Measurements from ENCODE around the gene MAP3K14.
A peak's percentile ranks its signal among the peaks of the same experiment; 100 is the strongest.

The MAP3K14 gene

DNA sequence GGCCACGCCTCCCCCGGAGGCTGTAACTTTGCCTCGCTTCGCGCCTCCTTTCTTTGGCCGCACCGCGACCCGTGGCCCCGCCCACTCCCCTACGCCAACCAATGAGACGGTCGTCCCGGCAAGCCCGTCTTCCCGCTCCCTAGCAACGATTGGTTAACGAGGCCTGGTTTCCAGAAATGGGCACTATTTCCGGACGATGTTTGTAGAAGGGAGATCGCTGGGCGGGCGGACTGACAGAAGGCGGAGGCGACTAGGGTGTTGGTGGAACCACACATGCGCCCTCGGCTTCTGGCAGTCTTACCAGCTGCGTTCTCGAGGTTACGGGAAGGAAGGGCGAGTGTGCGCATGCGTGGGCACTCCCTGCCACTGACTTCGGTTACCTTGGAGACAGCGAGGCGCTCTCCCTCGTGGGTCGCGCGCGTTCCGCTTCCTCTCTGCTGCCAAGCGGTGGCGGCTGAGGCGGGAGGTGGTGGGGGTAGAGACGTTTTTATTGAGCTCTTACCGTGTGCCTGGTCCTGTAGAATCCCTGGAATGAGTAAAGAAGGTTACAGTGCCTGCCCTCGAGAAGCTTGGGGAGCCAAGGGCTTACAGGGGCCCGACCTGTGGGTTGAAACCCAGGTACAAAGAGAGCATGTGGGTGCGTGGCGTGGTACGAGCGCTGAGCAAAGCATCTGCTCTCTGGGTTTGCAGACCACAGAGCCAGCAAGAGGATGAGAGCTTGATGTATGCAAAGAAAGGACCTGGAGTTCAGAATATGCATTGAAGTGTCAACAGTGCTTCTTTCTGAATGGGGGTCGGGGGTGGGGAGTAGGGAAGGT, 500 bp upstream of the MAP3K14 start:
- peak; percentile 99 to 100 for DNase-seq (ENCODE audit: extremely low read depth in 1 of 2, low read depth in 1 of 2)

GRCh38 chr17:45315648-45316433, 979 bp downstream of the MAP3K14 start:
- no peak for DNase-seq (ENCODE audit: extremely low read depth in 1 of 2, low read depth in 1 of 2)

DNA sequence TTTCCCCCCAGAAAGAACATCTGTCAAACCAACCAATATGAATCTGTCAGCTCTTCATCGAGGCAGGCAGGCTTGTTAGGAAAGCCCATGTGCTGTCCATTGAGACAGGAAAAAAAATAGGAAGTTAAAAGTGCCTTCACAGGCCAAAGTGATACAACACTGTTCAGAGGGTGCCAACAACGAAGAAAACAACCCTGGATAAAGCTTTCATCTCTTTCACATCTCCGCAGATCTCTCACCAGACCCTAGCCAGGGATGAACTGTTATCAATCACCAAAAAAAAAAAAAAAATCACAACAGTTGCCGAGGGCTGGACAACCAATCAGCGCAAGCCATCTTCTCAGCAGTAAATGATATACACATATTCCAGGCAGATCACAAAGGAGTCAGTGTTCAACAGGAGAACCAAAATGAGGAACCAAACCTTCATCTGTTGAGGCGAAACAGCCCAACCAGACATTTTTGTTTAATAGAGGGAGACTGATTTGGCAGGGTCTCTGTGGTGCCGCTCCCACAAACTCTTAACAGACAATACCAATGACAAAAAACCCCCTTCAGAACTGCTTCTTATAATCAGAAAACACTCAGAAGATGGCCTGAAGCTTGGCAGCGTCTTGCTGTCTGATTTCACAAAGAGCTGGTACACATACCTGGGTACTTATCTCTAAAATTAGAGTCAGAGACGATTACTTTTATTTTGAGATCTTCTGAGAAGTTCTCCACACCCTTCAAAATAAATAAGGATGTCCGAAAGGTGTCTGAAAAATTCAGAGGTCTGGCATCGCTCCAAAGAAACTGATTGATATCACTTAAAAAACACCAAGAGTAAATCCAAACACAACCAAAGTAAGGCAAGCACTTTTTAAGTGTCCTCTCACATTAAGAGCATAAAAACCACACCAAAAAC, 1.8 kb downstream of the MAP3K14 start:
- no peak for DNase-seq (ENCODE audit: extremely low read depth in 1 of 2, low read depth in 1 of 2)

DNA sequence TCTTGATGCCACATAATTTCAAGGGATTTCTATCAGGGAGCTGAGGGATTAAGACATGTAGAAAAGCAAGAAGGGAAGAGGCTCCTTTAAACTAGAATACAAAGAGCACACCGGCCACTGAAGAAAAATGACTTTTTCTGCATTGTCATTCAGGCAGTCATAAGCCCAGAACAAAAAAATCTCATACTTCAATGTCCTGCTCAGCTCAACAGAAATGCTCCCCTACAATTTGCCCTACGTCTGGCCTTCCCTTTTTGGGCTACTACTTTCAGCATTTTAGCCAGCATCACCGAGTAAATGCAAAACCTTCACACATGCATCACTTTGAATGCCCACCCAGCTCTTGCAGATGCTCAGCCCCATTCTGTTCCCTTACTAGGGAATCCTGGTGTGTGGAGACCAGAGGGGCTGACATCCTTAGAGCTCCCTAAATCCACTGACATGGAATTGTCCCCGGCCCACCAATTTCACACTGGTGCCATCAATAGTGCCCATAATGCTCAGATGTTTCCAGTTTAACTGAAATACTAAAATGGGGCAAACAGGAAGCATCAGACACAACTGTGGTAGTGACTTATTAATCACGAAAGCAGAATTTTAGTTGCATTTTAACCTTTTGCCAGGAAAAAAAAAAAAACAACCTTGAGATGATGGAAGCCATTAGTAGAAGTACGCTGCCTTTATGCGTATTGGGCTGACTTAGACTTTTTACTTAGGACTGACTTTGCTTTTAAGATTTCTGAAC, 2.7 kb downstream of the MAP3K14 start:
- DNase-seq (ENCODE audit: extremely low read depth in 1 of 2, low read depth in 1 of 2): no peak

GRCh38 chr17:45313421-45313771, 3.4 kb downstream of the MAP3K14 start:
- DNase-seq (ENCODE audit: extremely low read depth in 1 of 2, low read depth in 1 of 2): no peak

GRCh38 chr17:45312477-45313420, 4.1 kb downstream of the MAP3K14 start:
- no peak for DNase-seq (ENCODE audit: extremely low read depth in 1 of 2, low read depth in 1 of 2)

DNA sequence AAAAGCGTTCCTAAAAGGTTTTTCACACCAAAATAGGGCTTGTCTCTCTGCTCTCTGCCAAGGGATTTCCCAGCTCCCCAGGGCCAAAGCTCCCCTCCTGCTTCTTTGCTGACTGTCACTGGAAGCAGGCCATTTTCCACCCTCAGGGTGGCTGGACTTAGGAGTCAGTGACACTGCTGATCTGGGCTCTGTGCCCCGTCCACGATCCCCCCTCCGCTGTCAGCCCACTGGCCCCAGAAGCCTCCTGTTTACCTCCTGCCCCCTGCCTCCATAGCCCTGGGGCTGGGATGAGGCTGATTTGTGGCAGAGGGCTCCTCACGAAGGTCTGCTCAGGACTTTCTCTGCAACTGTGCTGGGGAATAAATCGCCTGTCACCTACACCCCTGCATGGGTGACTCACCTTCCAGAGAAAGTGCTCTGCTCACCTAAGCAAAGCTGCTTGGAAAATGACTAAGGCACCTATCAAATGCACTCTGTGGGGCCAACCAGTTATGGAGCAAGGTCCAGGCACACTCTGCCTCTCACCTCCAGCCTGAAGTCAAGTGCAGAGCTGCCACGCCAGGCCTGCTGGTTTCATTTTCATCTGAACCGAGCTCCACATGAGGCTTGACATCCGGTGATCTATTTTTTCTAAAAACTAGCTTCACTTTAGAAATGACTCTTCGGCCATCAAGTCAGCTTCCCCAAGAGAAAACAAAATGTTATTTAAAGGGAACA, 4.9 kb downstream of the MAP3K14 start:
- DNase-seq (ENCODE audit: extremely low read depth in 1 of 2, low read depth in 1 of 2): peak; percentile 33 to 39

- DNase-seq (ENCODE audit: extremely low read depth in 1 of 2, low read depth in 1 of 2): no peak
Measured at GRCh38 chr17:45311401-45311759, 5.4 kb downstream of the MAP3K14 start.

- no peak for DNase-seq (ENCODE audit: extremely low read depth in 1 of 2, low read depth in 1 of 2)
Measured at GRCh38 chr17:45310380-45311324, 6.2 kb downstream of the MAP3K14 start.

DNA sequence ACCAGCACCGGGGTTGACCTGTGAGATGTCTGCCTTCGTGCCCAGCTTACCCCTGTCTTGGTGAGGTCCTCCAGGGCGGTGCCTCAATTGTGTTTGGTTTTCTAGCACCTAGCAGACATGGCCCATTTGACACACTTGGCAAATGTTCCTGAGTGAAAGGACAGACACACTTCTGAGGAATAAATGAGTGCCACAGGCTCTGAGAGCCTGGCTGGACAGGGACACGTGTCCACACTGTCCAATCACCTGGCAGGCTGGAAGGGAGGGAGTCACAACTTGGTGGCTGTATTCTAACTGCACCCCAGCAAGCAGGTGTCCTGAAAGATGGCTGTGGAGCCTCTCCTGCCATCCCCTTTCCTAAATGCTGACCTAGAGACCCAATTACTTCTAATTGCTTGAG, 7.4 kb downstream of the MAP3K14 start:
- DNase-seq (ENCODE audit: extremely low read depth in 1 of 2, low read depth in 1 of 2): no peak

DNA sequence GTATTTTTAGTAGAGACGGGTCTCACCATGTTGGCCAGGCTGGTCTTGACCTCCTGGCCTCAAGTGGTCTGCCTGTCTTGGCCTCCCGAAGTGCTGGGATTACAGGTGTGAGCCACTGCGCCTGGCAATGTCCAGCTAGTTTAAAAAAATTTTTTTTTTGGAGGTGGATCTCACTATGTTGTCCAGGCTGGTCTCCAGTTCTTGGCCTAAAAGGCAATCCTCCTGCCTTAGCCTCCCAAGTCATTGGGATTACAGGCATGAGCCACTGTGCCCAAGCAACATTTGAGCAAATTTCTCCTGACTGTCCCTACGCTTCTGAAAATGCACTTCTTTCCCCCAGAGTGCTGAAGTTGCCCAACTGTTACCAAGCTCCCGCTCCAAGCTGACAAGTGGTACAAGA, 8.0 kb downstream of the MAP3K14 start:
- no peak for DNase-seq (ENCODE audit: extremely low read depth in 1 of 2, low read depth in 1 of 2)

- no peak for DNase-seq (ENCODE audit: extremely low read depth in 1 of 2, low read depth in 1 of 2)
Measured at GRCh38 chr17:45308016-45308365, 8.8 kb downstream of the MAP3K14 start.

GRCh38 chr17:45307290-45308015, 9.4 kb downstream of the MAP3K14 start:
- DNase-seq (ENCODE audit: extremely low read depth in 1 of 2, low read depth in 1 of 2): no peak

DNA sequence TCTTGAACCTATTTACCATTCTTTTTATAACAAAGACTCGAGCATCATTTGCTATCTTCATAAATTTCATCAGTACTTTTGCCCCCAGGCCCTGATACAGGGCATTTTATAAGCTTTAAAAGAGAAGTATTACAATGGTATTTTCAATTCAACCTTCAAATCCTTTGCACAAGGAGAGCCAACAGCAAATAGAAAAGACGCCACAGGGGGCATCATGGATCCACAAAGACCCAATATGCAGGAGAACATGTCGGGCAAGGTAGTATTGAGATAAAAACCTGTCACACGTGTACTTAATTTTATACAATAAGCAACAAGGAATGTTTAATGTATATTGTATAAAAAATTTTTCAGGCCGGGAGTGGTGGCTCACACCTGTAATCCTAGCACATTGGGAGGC, 10.2 kb downstream of the MAP3K14 start:
- no peak for DNase-seq (ENCODE audit: extremely low read depth in 1 of 2, low read depth in 1 of 2)

GRCh38 chr17:45306094-45306493, 10.7 kb downstream of the MAP3K14 start:
- no peak for DNase-seq (ENCODE audit: extremely low read depth in 1 of 2, low read depth in 1 of 2)

DNA sequence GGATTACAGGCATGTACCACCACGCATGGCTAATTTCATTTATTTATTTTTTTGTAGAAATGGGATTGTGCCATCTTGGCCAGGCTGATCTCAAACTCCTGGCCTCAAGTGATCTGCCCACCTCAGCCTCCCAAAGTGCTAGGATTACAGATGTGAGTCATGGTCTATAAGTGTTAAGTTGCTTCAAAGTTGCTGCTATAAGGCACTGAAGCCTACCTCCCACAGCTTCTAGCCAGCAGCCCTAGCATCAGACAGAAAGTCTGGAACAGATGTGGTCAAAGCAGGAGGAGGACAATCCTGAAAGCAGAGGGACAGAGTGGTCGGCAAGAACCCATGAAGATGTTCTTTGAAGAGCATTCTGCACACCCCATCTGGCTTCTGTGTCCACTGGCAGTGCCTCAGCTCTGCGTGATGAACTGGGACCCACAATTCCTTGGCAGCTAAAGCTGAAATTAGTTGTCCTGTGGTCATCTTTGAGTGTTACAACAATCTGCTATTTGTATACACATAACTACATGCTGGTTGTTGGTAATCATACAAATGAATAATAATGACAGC, 11.2 kb downstream of the MAP3K14 start:
- no peak for DNase-seq (ENCODE audit: extremely low read depth in 1 of 2, low read depth in 1 of 2)

- DNase-seq (ENCODE audit: extremely low read depth in 1 of 2, low read depth in 1 of 2): no peak
Measured at GRCh38 chr17:45302649-45303173, 14.1 kb downstream of the MAP3K14 start.

Measured in activated CD8-positive, alpha-beta memory T cell treated with anti-CD3 and anti-CD28 coated beads for 1 hour (primary cell).